K562 (cell line): ENCODE measurements around the gene CEMIP2. TPM values are rescaled to one million over a fixed set of nuclear protein-coding genes. Genes with fewer than 3 reads are reported as not detected.

Experiments used
- ARID1B ChIP-seq: fragments of 450-650 bp; IDR thresholded peaks from 2 replicates; pipeline ENCODE4 v1.6.1; 2016; ENCODE audit warnings: antibody characterized with exemption, mild to moderate bottlenecking, inconsistent platforms
- FOXJ3 ChIP-seq: sonication (generic); formaldehyde crosslinking; IDR thresholded peaks from 2 replicates; pipeline ENCODE4 v1.4.0; 2020; ENCODE audit warnings: mild to moderate bottlenecking, missing genetic modification reagents
- HEY1 ChIP-seq: fragments of 250-450 bp; sonication (Bioruptor Pico); IDR thresholded peaks from 2 replicates; pipeline ENCODE4 v1.5.0; 2020; ENCODE audit warnings: mild to moderate bottlenecking, moderate library complexity, borderline replicate concordance
- HNRNPLL ChIP-seq: fragments of 200-400 bp; formaldehyde crosslinking; IDR thresholded peaks from 2 replicates; pipeline ENCODE4 v1.6.1; 2017; ENCODE audit warnings: low read length, low read depth, mild to moderate bottlenecking; ENCODE audit not compliant: poor library complexity, severe bottlenecking
- ILK ChIP-seq: fragments of 450-650 bp; IDR thresholded peaks from 2 replicates; pipeline ENCODE4 v1.6.1; 2016; ENCODE audit warnings: missing genetic modification characterization, low read depth, mild to moderate bottlenecking, missing compliant biosample characterization, moderate library complexity, borderline replicate concordance
- JUND ChIP-seq, 2 experiments: IDR thresholded peaks; 2 replicates in 1 of 2; 3 replicates in 1 of 2; pipeline ENCODE4 v1.6.1; 2011; ENCODE audit warnings: borderline replicate concordance in 2 of 2, low read depth in 2 of 2, low read length in 2 of 2, improper control_type of control experiment in 1 of 2, missing biosample characterization in 1 of 2, missing genetic modification characterization in 1 of 2, missing genetic modification reagents in 1 of 2
- KLF13 ChIP-seq: fragments of 450-650 bp; IDR thresholded peaks from 2 replicates; pipeline ENCODE4 v1.6.1; 2016; ENCODE audit warnings: missing genetic modification characterization, low read depth, mild to moderate bottlenecking, missing compliant biosample characterization, moderate library complexity, borderline replicate concordance
- MAFG ChIP-seq: fragments of 450-650 bp; conservative IDR thresholded peaks from 2 replicates; pipeline ENCODE4 v1.6.1; 2016; ENCODE audit warnings: missing genetic modification characterization, missing compliant biosample characterization
- NCOR1 ChIP-seq: fragments of 450-650 bp; IDR thresholded peaks from 2 replicates; pipeline ENCODE4 v1.6.1; 2016; ENCODE audit warnings: mild to moderate bottlenecking, moderate library complexity
- NELFE ChIP-seq: IDR thresholded peaks from 2 replicates; pipeline ENCODE4 v1.6.1; 2011; ENCODE audit warnings: mild to moderate bottlenecking; ENCODE audit not compliant: insufficient read depth, insufficient read length
- PHF21A ChIP-seq: fragments of 450-650 bp; IDR thresholded peaks from 2 replicates; pipeline ENCODE4 v1.6.1; 2017; ENCODE audit warnings: low read depth, borderline replicate concordance
- PHF8 ChIP-seq: fragments of 200-600 bp; sonication (generic); IDR thresholded peaks from 2 replicates; pipeline ENCODE4 v1.6.1; 2012; ENCODE audit warnings: mixed run types, mild to moderate bottlenecking, inconsistent platforms, low read length, moderate library complexity, borderline replicate concordance
- POLR2AphosphoS2 ChIP-seq: IDR thresholded peaks from 2 replicates; pipeline ENCODE4 v1.6.1; 2012; ENCODE audit warnings: low read length, improper control_type of control experiment
- SMARCB1 ChIP-seq: IDR thresholded peaks from 2 replicates; pipeline ENCODE4 v1.6.1; 2011; ENCODE audit warnings: improper control_type of control experiment, low read depth; ENCODE audit not compliant: insufficient read length
- SMARCE1 ChIP-seq: fragments of 450-650 bp; IDR thresholded peaks from 2 replicates; pipeline ENCODE4 v1.7.1; 2016; ENCODE audit warnings: mild to moderate bottlenecking
- SRSF1 ChIP-seq: fragments of 200-400 bp; formaldehyde crosslinking; IDR thresholded peaks from 2 replicates; pipeline ENCODE4 v1.6.1; 2017; ENCODE audit warnings: mild to moderate bottlenecking, low read depth, low read length, moderate library complexity
- TCFL5 ChIP-seq: fragments of 250-450 bp; sonication (Bioruptor Pico); conservative IDR thresholded peaks from 2 replicates; pipeline ENCODE4 v1.6.1; 2021; ENCODE audit warnings: mild to moderate bottlenecking, moderate library complexity, matching md5 sums
- USF1 ChIP-seq: sonication (generic); formaldehyde crosslinking; IDR thresholded peaks from 2 replicates; pipeline ENCODE4 v1.9.0; 2022; ENCODE audit warnings: mild to moderate bottlenecking, missing genetic modification reagents
- ZKSCAN3 ChIP-seq: fragments of 250-450 bp; sonication (Bioruptor Pico); IDR thresholded peaks from 2 replicates; pipeline ENCODE4 v1.4.0; 2020
- ZNF12 ChIP-seq: sonication (generic); formaldehyde crosslinking; IDR thresholded peaks from 2 replicates; pipeline ENCODE4 v1.4.0; 2020; ENCODE audit warnings: mild to moderate bottlenecking, missing genetic modification reagents
- ZNF143 ChIP-seq: sonication (generic); formaldehyde crosslinking; IDR thresholded peaks from 2 replicates; pipeline ENCODE4 v1.9.0; 2022; ENCODE audit warnings: mild to moderate bottlenecking, missing genetic modification reagents
- ZNF347 ChIP-seq: fragments of 450-650 bp; formaldehyde crosslinking; IDR thresholded peaks from 2 replicates; pipeline ENCODE4 v1.4.0; 2020; ENCODE audit warnings: low read depth, mild to moderate bottlenecking, moderate library complexity
- ZNF507 ChIP-seq: conservative IDR thresholded peaks from 2 replicates; pipeline ENCODE4 v1.6.1; 2017; ENCODE audit warnings: missing genetic modification characterization, missing compliant biosample characterization
- ZNF551 ChIP-seq: fragments of 250-450 bp; sonication (Bioruptor Pico); IDR thresholded peaks from 2 replicates; pipeline ENCODE4 v1.5.0; 2021; ENCODE audit warnings: mild to moderate bottlenecking, moderate library complexity
- ZNF668 ChIP-seq: fragments of 250-450 bp; sonication (Bioruptor Pico); IDR thresholded peaks from 2 replicates; pipeline ENCODE4 v1.8.0; 2022; ENCODE audit warnings: mild to moderate bottlenecking, inconsistent platforms
- polyA plus RNA-seq, 8 experiments: library from polyadenylated mRNA; depleted of rRNA in 4 of 8; stranded (reverse) in 5 of 8; unstranded in 3 of 8; fragments of >200 nt; fragmentation: Nextera tagmentation in 2 of 8; fragmentation: Illumina TruSeq in 1 of 8; extraction: Ambion mirVana in 2 of 8; extraction: Trizol in 1 of 8; gene quantifications; 2 replicates each; pipeline versions ENCODE4 v1.2.1 to v1.2.3, GENCODE V29; 2011 to 2014; ENCODE audit warnings: inconsistent platforms in 1 of 8, missing spikeins in 1 of 8
- total RNA-seq, 7 experiments: library from RNA; depleted of rRNA in 6 of 7; stranded (reverse); fragments of >200 nt in 6 of 7; fragmentation: Illumina TruSeq in 2 of 7; extraction: Trizol in 2 of 7; gene quantifications; 2 replicates each; pipeline versions ENCODE4 v1.2.1 to v1.2.3, GENCODE V29; 2011 to 2021; ENCODE audit warnings: low replicate concordance in 1 of 7
- TF ChIP-seq, protein P1 (sequence below), 2 experiments: IDR thresholded peaks in 1 of 2; conservative IDR thresholded peaks in 1 of 2; 2 replicates each; pipeline ENCODE4 v1.6.1; 2016; ENCODE audit warnings: low read depth in 2 of 2, mild to moderate bottlenecking in 1 of 2, missing compliant biosample characterization in 1 of 2, missing genetic modification characterization in 1 of 2, moderate library complexity in 1 of 2

CEMIP2 gene
- total and polyA plus RNA-seq, 9 of the 15 experiments (the other 6 are each of a cell fraction or from before 2014, with no cell fraction given) = 5.4 to 29.9 (median 14.2) TPM

DNA sequence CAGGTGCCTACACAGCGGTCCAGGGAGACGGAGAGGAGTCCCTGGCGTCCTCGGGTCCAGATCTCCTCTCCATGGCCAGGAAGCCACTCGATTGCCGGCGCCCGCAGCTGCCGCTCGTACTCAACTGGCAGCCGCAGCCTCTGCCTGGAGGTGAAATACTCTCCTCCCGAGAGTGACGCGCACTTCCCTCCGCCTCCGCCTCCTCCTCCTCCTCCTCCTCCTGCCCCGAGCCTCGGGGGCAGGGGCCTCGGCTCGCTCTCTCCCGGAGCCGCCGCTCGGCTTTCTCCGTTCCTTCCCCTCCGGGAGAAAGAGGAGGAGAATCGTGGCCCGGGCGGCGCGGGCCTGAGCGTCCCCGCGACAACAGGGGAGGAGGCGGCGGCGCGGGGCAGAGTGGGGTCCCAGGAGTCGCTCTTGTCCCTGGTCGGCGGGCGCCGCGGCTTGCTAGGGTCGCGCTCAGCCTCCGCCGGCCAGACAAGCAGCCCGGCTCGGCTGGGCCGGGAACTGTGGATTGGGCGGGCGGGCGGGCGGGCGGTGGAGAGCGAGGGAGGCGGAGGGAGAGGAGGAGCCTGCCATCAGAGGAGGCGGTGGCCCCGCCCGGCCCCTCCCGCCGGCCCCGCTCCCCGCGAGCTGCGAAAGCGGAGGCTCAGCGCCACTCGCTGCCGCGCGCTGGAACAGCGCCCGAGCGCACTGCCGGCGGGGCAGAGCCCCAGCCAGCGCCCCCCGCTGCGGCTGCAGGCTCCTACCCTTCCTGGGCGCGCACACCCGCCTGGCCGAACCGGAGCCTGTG, at the start of gene CEMIP2 (continued):
- no peak for TF ChIP-seq FOXJ3 (CRISPR knock-in tag)
- TF ChIP-seq PHF8 = peak; percentile 63; the same call in 1 of the 2 replicates
- TF ChIP-seq POLR2AphosphoS2 = no peak
- TF ChIP-seq HNRNPLL = no peak
- TF ChIP-seq ZNF668 (CRISPR knock-in tag) = no peak
- 0 out of 2 replicates have a peak, but pooled peaks have one; percentile 17 for TF ChIP-seq NCOR1
- TF ChIP-seq SRSF1 = no peak
- TF ChIP-seq, protein P1, sequence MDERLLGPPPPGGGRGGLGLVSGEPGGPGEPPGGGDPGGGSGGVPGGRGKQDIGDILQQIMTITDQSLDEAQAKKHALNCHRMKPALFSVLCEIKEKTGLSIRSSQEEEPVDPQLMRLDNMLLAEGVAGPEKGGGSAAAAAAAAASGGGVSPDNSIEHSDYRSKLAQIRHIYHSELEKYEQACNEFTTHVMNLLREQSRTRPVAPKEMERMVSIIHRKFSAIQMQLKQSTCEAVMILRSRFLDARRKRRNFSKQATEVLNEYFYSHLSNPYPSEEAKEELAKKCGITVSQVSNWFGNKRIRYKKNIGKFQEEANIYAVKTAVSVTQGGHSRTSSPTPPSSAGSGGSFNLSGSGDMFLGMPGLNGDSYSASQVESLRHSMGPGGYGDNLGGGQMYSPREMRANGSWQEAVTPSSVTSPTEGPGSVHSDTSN (CRISPR knock-in tag; IDR thresholded peaks at IDR 0.05; ENCODE audit: low read depth) = no peak
- TF ChIP-seq, protein P1 (tag; conservative IDR thresholded peaks at IDR 0.05; ENCODE audit: low read depth) = no peak
- TF ChIP-seq USF1 (CRISPR knock-in tag) = no peak
- TF ChIP-seq ZKSCAN3 (CRISPR knock-in tag) = no peak
- TF ChIP-seq ILK = no peak
- TF ChIP-seq MAFG (tag) = no peak
- no peak for TF ChIP-seq ZNF347
- TF ChIP-seq KLF13 = no peak
- TF ChIP-seq ZNF507 (tag) = no peak
- TF ChIP-seq SMARCB1 = no peak
- no peak for TF ChIP-seq ZNF12 (CRISPR knock-in tag)
- no peak for TF ChIP-seq HEY1 (CRISPR knock-in tag)
- TF ChIP-seq TCFL5 = no peak
- TF ChIP-seq ZNF143 (CRISPR knock-in tag) = no peak
- no peak for TF ChIP-seq ZNF551
- no peak for TF ChIP-seq NELFE
- TF ChIP-seq JUND (IDR thresholded peaks at IDR 0.05; ENCODE audit: borderline replicate concordance, low read depth, low read length) = no peak
- TF ChIP-seq JUND (tag; IDR thresholded peaks at IDR 0.05; ENCODE audit: borderline replicate concordance, low read depth, low read length) = no peak; the same call in 2 of the 3 replicates
- no peak for TF ChIP-seq PHF21A
- no peak for TF ChIP-seq SMARCE1
- no peak for TF ChIP-seq ARID1B
